WI38 (cell line): ENCODE data around the gene DAD1.

Source experiments
- H3K4me3 ChIP-seq: 2 replicates; pipeline ENCODE4 v1.5.1; 2011; ENCODE audit warnings: low read depth, mild to moderate bottlenecking, control low read depth, low read length
- TF ChIP-seq, protein P1 (sequence below): IDR thresholded peaks from 2 replicates; pipeline ENCODE4 v1.5.1; 2012; ENCODE audit warnings: low read depth, mild to moderate bottlenecking, control low read depth, low read length

DAD1 gene

DNA sequence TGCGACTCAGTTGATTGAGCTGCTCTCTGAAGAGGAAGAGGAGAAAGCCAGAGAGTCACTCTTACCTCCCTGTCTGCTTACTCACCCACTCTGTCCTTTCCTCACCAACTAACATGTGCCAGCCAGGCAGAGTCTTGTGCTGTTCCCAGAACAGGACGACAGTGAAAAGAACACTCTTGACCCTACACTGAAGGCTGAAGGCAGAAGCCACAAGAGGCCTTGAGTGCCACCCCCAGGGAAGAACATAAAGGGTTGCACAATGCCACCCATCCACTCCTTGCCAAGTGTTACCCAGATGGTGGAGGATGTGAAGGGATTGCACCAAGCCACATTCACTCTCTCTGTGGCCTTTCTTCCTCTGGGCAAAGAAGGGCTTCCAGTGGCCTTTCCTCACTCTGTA lies 21.9 kb upstream of the DAD1 start:
- H3K4me3 ChIP-seq: no peak overlapping the region
- TF ChIP-seq, protein P1, sequence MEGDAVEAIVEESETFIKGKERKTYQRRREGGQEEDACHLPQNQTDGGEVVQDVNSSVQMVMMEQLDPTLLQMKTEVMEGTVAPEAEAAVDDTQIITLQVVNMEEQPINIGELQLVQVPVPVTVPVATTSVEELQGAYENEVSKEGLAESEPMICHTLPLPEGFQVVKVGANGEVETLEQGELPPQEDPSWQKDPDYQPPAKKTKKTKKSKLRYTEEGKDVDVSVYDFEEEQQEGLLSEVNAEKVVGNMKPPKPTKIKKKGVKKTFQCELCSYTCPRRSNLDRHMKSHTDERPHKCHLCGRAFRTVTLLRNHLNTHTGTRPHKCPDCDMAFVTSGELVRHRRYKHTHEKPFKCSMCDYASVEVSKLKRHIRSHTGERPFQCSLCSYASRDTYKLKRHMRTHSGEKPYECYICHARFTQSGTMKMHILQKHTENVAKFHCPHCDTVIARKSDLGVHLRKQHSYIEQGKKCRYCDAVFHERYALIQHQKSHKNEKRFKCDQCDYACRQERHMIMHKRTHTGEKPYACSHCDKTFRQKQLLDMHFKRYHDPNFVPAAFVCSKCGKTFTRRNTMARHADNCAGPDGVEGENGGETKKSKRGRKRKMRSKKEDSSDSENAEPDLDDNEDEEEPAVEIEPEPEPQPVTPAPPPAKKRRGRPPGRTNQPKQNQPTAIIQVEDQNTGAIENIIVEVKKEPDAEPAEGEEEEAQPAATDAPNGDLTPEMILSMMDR: no peak

DNA sequence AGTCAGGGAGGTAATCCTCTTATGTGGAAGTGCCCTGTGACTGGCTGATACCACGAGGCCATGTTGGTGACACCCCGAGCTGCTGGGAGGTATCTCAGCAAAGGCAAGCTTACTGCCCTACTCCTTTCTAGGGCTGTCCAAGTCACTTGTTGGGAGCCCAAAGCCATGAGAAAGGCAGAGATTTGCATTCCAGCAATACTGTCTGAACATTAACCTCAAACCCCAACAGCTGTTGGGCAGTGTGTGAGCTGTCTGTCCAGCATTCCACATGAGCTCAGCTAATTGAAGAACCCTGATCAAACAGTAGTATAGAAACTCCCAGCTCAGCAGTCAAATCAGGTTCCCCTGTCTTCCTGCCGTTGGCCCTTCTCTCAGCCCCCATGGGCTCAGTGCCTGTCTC lies 18.3 kb upstream of the DAD1 start:
- H3K4me3 ChIP-seq: no peak overlapping the region
- TF ChIP-seq, protein P1: no peak

DNA sequence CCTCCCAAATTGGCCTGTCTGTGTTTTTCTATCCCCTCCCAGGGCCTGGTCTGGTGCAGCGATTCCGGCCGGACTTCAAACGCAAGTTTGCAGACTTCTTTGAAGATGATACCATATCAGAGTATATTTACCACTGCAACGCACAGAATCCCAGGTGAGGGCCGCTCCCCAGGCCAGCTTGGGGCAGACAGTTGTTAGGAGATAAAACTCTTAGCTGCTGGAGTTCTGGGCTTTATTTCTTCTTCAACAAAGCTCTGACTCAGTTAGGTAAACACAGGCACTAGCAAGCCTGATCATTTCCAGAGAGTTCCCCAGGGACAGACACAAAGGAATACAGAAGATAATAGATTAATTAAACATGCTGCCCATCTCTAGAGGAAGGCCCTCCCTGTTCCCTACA lies 17.4 kb upstream of the DAD1 start:
- TF ChIP-seq, protein P1: no peak

DNA sequence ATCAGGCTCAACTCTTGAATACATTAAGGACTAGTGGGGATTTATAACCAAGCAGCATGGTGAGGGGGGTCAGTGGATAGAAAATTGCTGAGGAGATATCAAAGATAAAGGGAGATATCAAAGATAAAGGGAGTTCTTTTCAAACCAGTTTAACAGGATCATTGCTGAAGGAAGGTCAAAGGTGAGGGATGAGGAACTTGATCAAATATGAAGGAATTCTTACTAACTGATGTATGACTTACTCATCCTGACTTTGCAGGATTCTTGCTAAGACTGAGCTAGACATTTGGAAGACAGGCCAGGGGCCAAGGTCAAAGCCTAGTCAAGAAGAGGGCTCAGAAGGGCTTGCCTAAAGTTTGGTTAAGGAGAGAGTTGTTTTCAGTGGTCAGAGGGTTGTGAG lies 13.8 kb upstream of the DAD1 start:
- H3K4me3 ChIP-seq: no peak overlapping the region
- TF ChIP-seq, protein P1: no peak

More for the DNA sequence above, 17.4 kb upstream of the DAD1 start:
- no peak overlapping the region for H3K4me3 ChIP-seq

DNA sequence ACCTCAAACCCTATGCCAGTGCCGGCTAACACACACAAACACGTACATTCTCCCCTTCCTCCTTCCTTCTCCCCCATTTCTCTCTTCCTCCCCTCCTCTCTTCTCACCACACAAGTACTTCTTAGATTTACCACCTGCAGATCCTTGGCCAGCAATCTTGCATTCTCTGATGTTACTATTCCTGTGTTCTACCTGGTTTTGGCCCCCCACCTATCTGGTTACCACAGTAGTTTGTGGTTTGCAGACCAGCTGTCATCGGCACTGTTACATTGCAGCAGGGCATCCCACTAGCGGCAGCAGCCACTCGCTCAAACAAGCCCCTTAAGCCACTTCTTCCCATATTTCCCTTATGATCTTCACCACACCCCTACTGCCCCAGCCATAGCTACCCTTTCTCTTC lies 13.0 kb upstream of the DAD1 start:
- TF ChIP-seq, protein P1: no peak

DNA sequence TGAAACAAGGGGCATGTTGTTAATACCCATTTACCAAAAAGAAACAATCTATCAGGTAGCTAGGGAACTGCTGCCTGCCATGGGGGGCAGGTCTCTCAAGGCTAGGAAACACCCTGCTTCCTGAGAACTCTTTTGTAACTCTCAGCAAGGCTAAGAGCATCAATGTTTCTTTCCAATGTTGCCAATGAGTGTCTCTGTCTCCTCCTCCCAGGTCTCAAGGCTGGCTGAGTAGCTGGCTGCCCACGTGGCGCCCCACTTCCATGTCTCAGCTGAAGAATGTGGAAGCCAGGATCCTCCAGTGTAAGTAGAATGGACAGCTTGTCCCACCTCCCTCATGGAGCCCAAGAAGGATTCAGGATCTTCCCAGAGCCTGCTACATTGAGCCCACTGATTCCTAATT lies 12.4 kb upstream of the DAD1 start:
- TF ChIP-seq, protein P1: no peak
- no peak overlapping the region for H3K4me3 ChIP-seq

More for the DNA sequence above, 13.0 kb upstream of the DAD1 start:
- H3K4me3 ChIP-seq: no peak overlapping the region

DNA sequence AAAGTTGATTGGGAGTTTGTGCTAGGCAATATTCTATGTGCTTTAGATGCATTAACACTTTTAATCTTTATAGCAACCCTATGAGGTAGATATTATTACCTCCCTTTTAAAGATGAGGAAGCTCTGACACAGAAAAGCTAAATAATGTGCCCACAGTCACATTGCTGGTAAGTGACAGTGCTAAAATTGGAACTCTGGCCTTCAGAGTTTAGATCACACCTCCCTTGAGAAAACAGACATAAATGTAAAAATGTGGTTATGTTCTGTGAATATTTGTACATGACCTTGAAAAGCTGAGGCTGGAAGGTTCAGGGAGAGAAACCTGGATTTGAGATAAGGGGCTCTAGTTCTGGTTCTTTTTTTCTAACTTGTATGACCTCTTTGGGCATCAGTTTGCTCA lies 11.0 kb upstream of the DAD1 start:
- TF ChIP-seq, protein P1: no peak
- no peak overlapping the region for H3K4me3 ChIP-seq
